Measurements from ENCODE around the gene GZF1. TPM values are rescaled to one million over a fixed set of nuclear protein-coding genes. Genes with fewer than 3 reads are reported as not detected.

GZF1 gene
- total and polyA plus RNA-seq, 9 donors = 8.5 to 31.4 (median 16.8) TPM

DNA sequence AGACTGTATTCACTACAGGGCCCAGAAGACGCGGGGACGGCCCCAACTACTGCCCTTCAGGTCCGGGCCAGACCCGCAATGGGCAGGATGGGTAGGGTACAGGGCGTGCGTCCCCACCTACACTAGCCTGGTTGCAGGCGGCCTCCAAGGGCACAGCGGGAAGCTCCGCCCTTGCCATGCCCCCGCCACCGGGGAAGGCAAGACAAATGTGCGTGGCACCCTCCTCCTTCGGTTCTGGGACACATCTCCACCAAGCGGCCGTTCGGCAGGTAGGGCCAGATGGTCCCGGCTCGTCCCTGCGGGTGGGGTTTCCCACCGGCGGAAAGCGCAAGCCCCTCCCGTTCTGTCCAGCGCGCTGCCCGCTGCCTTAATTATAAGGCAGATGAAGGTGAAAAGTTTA lies 5.8 kb upstream of the GZF1 start:
- Histone ChIP-seq H3K27me3 (no peaks in the 10 kb centered on the region), H3K36me3 (no peaks in the 10 kb centered on the region), H3K4me1 (ENCODE audit: insufficient read depth) (peaks cover 7% of the 10 kb centered on the region), H3K4me3 (no peak overlapping the region), H3K27ac (no peak overlapping the region), H3K9me3 (no peaks in the 10 kb centered on the region)
- intact Hi-C loops (cut with DNase I) = loop anchor here in 2 of 4 donors (10.0 kb wide), 3 partner anchors 59 to 1699 kb away; partner anchors contain the start of genes ACSS1 (in 1 of the 2) and CST3 (in 1 of the 2)
- TF ChIP-seq POLR2A (IDR thresholded peaks at IDR 0.05) = no peak
- 59 to 65% (median 64%) methylated on average over 27 of the region's 27 CpGs for WGBS, 3 donors
- DNase-seq = peak in 1 of 5 donors; percentile 43

GRCh38 chr20:23357767-23358562 lies 4.0 kb upstream of the GZF1 start:
- Histone ChIP-seq H3K4me3 (peak overlapping the region; percentile 57), H3K27ac (peak overlapping the region; percentile 90 to 95), H3K27me3 (no peaks in the 10 kb centered on the region), H3K9me3 (no peaks in the 10 kb centered on the region), H3K36me3 (no peaks in the 10 kb centered on the region), H3K4me1 (ENCODE audit: insufficient read depth) (peaks cover 6% of the 10 kb centered on the region)
- TF ChIP-seq POLR2A (IDR thresholded peaks at IDR 0.05) (peak; percentile 54), EP300 (IDR thresholded peaks at IDR 0.05) (peak; percentile 45), CTCF (IDR thresholded peaks at IDR 0.05) (peak in 1 of 3 donors; percentile 20)
- 0 to 1% (median 0%) methylated on average over 65 to 71 of the region's 71 CpGs for WGBS, 3 donors
- DNase-seq = peak; percentile 100
- intact Hi-C loops (cut with DNase I) = loop anchor here in 2 of 4 donors (10.0 kb wide), 3 partner anchors 57 to 1697 kb away; partner anchors contain the start of genes ACSS1 (in 1 of the 2) and CST3 (in 1 of the 2)

GRCh38 chr20:23358563-23358906 lies 3.4 kb upstream of the GZF1 start:
- peak overlapping the region in 1 of 2 donors; percentile 95 for H3K27ac ChIP-seq
- 10 to 15% (median 14%) methylated on average over 6 of the region's 6 CpGs for WGBS, 3 donors
- H3K27me3 ChIP-seq = no peaks in the 10 kb centered on the region
- intact Hi-C loops (cut with DNase I) = loop anchor here in 2 of 4 donors (10.0 kb wide), 3 partner anchors 56 to 1696 kb away; partner anchors contain the start of genes ACSS1 (in 1 of the 2) and CST3 (in 1 of the 2)
- no peak for DNase-seq
- peak overlapping the region; percentile 57 for H3K4me3 ChIP-seq
- H3K36me3 ChIP-seq = no peaks in the 10 kb centered on the region
- H3K4me1 ChIP-seq (ENCODE audit: insufficient read depth) = peaks cover 10% of the 10 kb centered on the region
- TF ChIP-seq CTCF (IDR thresholded peaks at IDR 0.05) (no peak), EP300 (IDR thresholded peaks at IDR 0.05) (no peak), POLR2A (IDR thresholded peaks at IDR 0.05) (no peak)
- H3K9me3 ChIP-seq = no peaks in the 10 kb centered on the region

GRCh38 chr20:23358923-23359593 lies 2.9 kb upstream of the GZF1 start:
- intact Hi-C loops (cut with DNase I) = loop anchor here in 2 of 4 donors (10.0 kb wide), 3 partner anchors 56 to 1696 kb away; partner anchors contain the start of genes ACSS1 (in 1 of the 2) and CST3 (in 1 of the 2)
- DNase-seq = no peak
- no peak overlapping the region for H3K27ac ChIP-seq
- H3K9me3 ChIP-seq = no peaks in the 10 kb centered on the region
- no peaks in the 10 kb centered on the region for H3K27me3 ChIP-seq
- H3K36me3 ChIP-seq = no peaks in the 10 kb centered on the region
- H3K4me3 ChIP-seq = no peak overlapping the region
- H3K4me1 ChIP-seq (ENCODE audit: insufficient read depth) = peaks cover 10% of the 10 kb centered on the region
- WGBS, 3 donors = 52 to 69% (median 60%) methylated on average over 7 of the region's 7 CpGs
- TF ChIP-seq CTCF (IDR thresholded peaks at IDR 0.05) (no peak), EP300 (IDR thresholded peaks at IDR 0.05) (no peak), POLR2A (IDR thresholded peaks at IDR 0.05) (no peak)

All from ovary (tissue), 9 donors.